SHP77 treated with DMSO at 0.1 percent for 48 hours (cell line): ENCODE results near the gene KIAA1958.

Source experiments
- DNase-seq: peaks from one replicate; lab custom pipeline; 2025; lab: John Stamatoyannopoulos, UW

KIAA1958 gene

GRCh38 chr9:112486221-112487007 is at the start of gene KIAA1958:
Gene KIAA1958, plus strand, starts transcription at chr9:112486827. Its CDS starts 87,254 bp downstream, at chr9:112574081.
- DNase-seq, result peak; percentile 42

GRCh38 chr9:112437406-112437805 is 49.2 kb upstream of the KIAA1958 start:
- DNase-seq, result no peak

- peak; percentile 11 for DNase-seq
Measured at GRCh38 chr9:112439171-112439570, 47.5 kb upstream of the KIAA1958 start.

- DNase-seq, result no peak
Measured at GRCh38 chr9:112439825-112440224, 46.8 kb upstream of the KIAA1958 start.

GRCh38 chr9:112443200-112443599 is 43.4 kb upstream of the KIAA1958 start:
- DNase-seq, result no peak

GRCh38 chr9:112443636-112444035 is 43.0 kb upstream of the KIAA1958 start:
- DNase-seq, result no peak

- no peak for DNase-seq
Measured at GRCh38 chr9:112445196-112445595, 41.4 kb upstream of the KIAA1958 start.

- no peak for DNase-seq
Measured at GRCh38 chr9:112446080-112446479, 40.5 kb upstream of the KIAA1958 start.

GRCh38 chr9:112446526-112446925 is 40.1 kb upstream of the KIAA1958 start:
- no peak for DNase-seq

- DNase-seq, result no peak
Measured at GRCh38 chr9:112447283-112447761, 39.3 kb upstream of the KIAA1958 start.

- no peak for DNase-seq
Measured at GRCh38 chr9:112462855-112463254, 23.8 kb upstream of the KIAA1958 start.

- DNase-seq, result no peak
Measured at GRCh38 chr9:112465352-112465751, 21.3 kb upstream of the KIAA1958 start.

GRCh38 chr9:112472996-112473395 is 13.6 kb upstream of the KIAA1958 start:
- DNase-seq, result no peak

GRCh38 chr9:112473986-112474385 is 12.6 kb upstream of the KIAA1958 start:
- no peak for DNase-seq

GRCh38 chr9:112475318-112475717 is 11.3 kb upstream of the KIAA1958 start:
- no peak for DNase-seq

GRCh38 chr9:112477330-112477729 is 9.3 kb upstream of the KIAA1958 start:
- DNase-seq, result no peak

GRCh38 chr9:112479221-112479620 is 7.4 kb upstream of the KIAA1958 start:
- no peak for DNase-seq

- no peak for DNase-seq
Measured at GRCh38 chr9:112484607-112485006, 2.0 kb upstream of the KIAA1958 start.

- DNase-seq, result no peak
Measured at GRCh38 chr9:112485574-112485973, 1.1 kb upstream of the KIAA1958 start.

GRCh38 chr9:112487008-112487798 is 576 bp downstream of the KIAA1958 start:
- DNase-seq, result no peak

GRCh38 chr9:112487799-112488340 is 1.2 kb downstream of the KIAA1958 start:
- no peak for DNase-seq

- DNase-seq, result no peak
Measured at GRCh38 chr9:112489039-112489546, 2.5 kb downstream of the KIAA1958 start.
